ENCODE data around the gene FBXO24. TPM values are rescaled to one million over a fixed set of nuclear protein-coding genes. Genes with fewer than 3 reads are reported as not detected.

Gene FBXO24
- total RNA-seq, 2 donors from 2014 or later, result 1.3 to 3.0 TPM

- Histone ChIP-seq H3K27ac (ENCODE audit: low read depth, low read length) (no peak overlapping the region), H3K4me1 (ENCODE audit: control insufficient read depth, insufficient read depth, low read length) (no peaks in the 10 kb centered on the region), H3K9ac (ENCODE audit: extremely low read depth, low read length, poor library complexity, severe bottlenecking) (no peak overlapping the region), H3K36me3 (ENCODE audit: control insufficient read depth, insufficient read depth, low read length) (peaks cover 40% of the 10 kb centered on the region), H3K9me3 (ENCODE audit: control insufficient read depth, low read length) (no peaks in the 10 kb centered on the region), H3K4me3 (ENCODE audit: low read length) (no peak overlapping the region), H3K27me3 (ENCODE audit: control insufficient read depth, insufficient read depth, low read length, poor library complexity, severe bottlenecking) (no peaks in the 10 kb centered on the region)
- no peak for TF ChIP-seq CTCF (conservative IDR thresholded peaks at IDR 0.05)
- Mint-ChIP-seq H3K4me1 (no peaks in the 10 kb centered on the region), H3K36me3 (ENCODE audit: low read depth) (peaks cover 32% of the 10 kb centered on the region), H3K27me3 (ENCODE audit: insufficient read depth) (no peaks in the 10 kb centered on the region), H3K27ac (no peak overlapping the region), H3K9me3 (no peaks in the 10 kb centered on the region), H3K4me3 (no peak overlapping the region)
- DNase-seq, result peak; percentile 38
- WGBS, 2 experiments (ENCODE audit: insufficient coverage in 1 of 2, insufficient read length in 1 of 2), result 92 to 98% methylated on average over 11 to 14 of the region's 14 CpGs
Observed at GRCh38 chr7:100577507-100577906, 8.6 kb upstream of the FBXO24 start.

GRCh38 chr7:100578246-100579183 lies 7.6 kb upstream of the FBXO24 start:
- H3K9ac ChIP-seq (ENCODE audit: extremely low read depth, low read length, poor library complexity, severe bottlenecking), result no peak overlapping the region
- 94 to 97% methylated on average over 22 to 28 of the region's 28 CpGs for WGBS, 2 experiments (ENCODE audit: insufficient coverage in 1 of 2, insufficient read length in 1 of 2)
- H3K36me3 ChIP-seq (ENCODE audit: control insufficient read depth, insufficient read depth, low read length), result peaks cover 43% of the 10 kb centered on the region
- H3K9me3 ChIP-seq (ENCODE audit: control insufficient read depth, low read length), result no peaks in the 10 kb centered on the region
- Mint-ChIP-seq H3K27me3 (ENCODE audit: insufficient read depth) (no peaks in the 10 kb centered on the region), H3K4me1 (peaks cover 6% of the 10 kb centered on the region), H3K4me3 (no peak overlapping the region), H3K27ac (no peak overlapping the region), H3K36me3 (ENCODE audit: low read depth) (peaks cover 33% of the 10 kb centered on the region), H3K9me3 (no peaks in the 10 kb centered on the region)
- no peak overlapping the region for H3K4me3 ChIP-seq (ENCODE audit: low read length)
- H3K27ac ChIP-seq (ENCODE audit: low read depth, low read length), result no peak overlapping the region
- H3K27me3 ChIP-seq (ENCODE audit: control insufficient read depth, insufficient read depth, low read length, poor library complexity, severe bottlenecking), result no peaks in the 10 kb centered on the region
- TF ChIP-seq CTCF (conservative IDR thresholded peaks at IDR 0.05), result no peak
- H3K4me1 ChIP-seq (ENCODE audit: control insufficient read depth, insufficient read depth, low read length), result peaks cover 3% of the 10 kb centered on the region
- DNase-seq, result peak; percentile 32

- 90 to 97% methylated on average over 4 to 11 of the region's 11 CpGs for WGBS, 2 experiments (ENCODE audit: insufficient coverage in 1 of 2, insufficient read length in 1 of 2)
- no peak for TF ChIP-seq CTCF (conservative IDR thresholded peaks at IDR 0.05)
- H3K27ac Mint-ChIP-seq, result no peak overlapping the region
- peaks cover 19% of the 10 kb centered on the region for H3K4me1 Mint-ChIP-seq
- H3K36me3 Mint-ChIP-seq (ENCODE audit: low read depth), result peaks cover 24% of the 10 kb centered on the region
- H3K4me3 Mint-ChIP-seq, result no peak overlapping the region
- Histone ChIP-seq H3K4me1 (ENCODE audit: control insufficient read depth, insufficient read depth, low read length) (peaks cover 9% of the 10 kb centered on the region), H3K9me3 (ENCODE audit: control insufficient read depth, low read length) (no peaks in the 10 kb centered on the region), H3K36me3 (ENCODE audit: control insufficient read depth, insufficient read depth, low read length) (peaks cover 40% of the 10 kb centered on the region), H3K9ac (ENCODE audit: extremely low read depth, low read length, poor library complexity, severe bottlenecking) (no peak overlapping the region), H3K27ac (ENCODE audit: low read depth, low read length) (no peak overlapping the region), H3K4me3 (ENCODE audit: low read length) (no peak overlapping the region), H3K27me3 (ENCODE audit: control insufficient read depth, insufficient read depth, low read length, poor library complexity, severe bottlenecking) (no peaks in the 10 kb centered on the region)
- no peaks in the 10 kb centered on the region for H3K27me3 Mint-ChIP-seq (ENCODE audit: insufficient read depth)
- H3K9me3 Mint-ChIP-seq, result no peaks in the 10 kb centered on the region
- DNase-seq, result peak; percentile 32
Observed at GRCh38 chr7:100580466-100581283, 5.5 kb upstream of the FBXO24 start.

All from endodermal cell (in vitro differentiated cells).